ENCODE results near the gene OPRL1. TPM values are rescaled to one million over a fixed set of nuclear protein-coding genes. Genes with fewer than 3 reads are reported as not detected.
A peak's percentile ranks its signal among the peaks of the same experiment; 100 is the strongest.

The OPRL1 gene
- polyA plus RNA-seq, 3 donors, result 7.0 to 9.0 (median 8.8) TPM

GRCh38 chr20:64110411-64111068, 30.7 kb downstream of the OPRL1 start:
- Mint-ChIP-seq H3K4me3 (no peak overlapping the region), H3K27me3 (ENCODE audit: low read depth in 3 of 3) (peaks cover 10 to 24% (median 17%) of the 10 kb centered on the region in 3 donors)
- H3K4me2 ChIP-seq (replicated peaks; ENCODE audit: extremely low read depth, low read length, poor library complexity, severe bottlenecking), result no peak overlapping the region

More at GRCh38 chr20:64110411-64111068, 30.7 kb downstream of the OPRL1 start:
- Histone ChIP-seq H3K9ac (ENCODE audit: insufficient read depth, low read length, poor library complexity, severe bottlenecking) (no peak overlapping the region), H3K4me1 (ENCODE audit: control insufficient read depth in 1 of 2, insufficient read depth in 2 of 2, low read length in 2 of 2) (peaks cover 9 to 13% of the 10 kb centered on the region in 2 donors), H3K4me3 (replicated peaks in 1 of 3; ENCODE audit: low read depth in 2 of 3, low read length in 3 of 3) (no peak overlapping the region), H2AFZ (ENCODE audit: insufficient read depth, low read depth, low read length, poor library complexity, severe bottlenecking) (no peak overlapping the region), H3K9me3 (replicated peaks in 1 of 2; ENCODE audit: control insufficient read depth in 1 of 2, insufficient read depth in 1 of 2, low read length in 2 of 2) (no peaks in the 10 kb centered on the region), H3K36me3 (replicated peaks in 1 of 2; ENCODE audit: control insufficient read depth in 1 of 2, insufficient read depth in 2 of 2, low read length in 2 of 2) (no peaks in the 10 kb centered on the region), H3K27me3 (ENCODE audit: control insufficient read depth in 2 of 2, insufficient read depth in 2 of 2, low read length in 2 of 2) (no peaks in the 10 kb centered on the region), H3K27ac (ENCODE audit: low read depth in 1 of 2, low read length in 2 of 2) (no peak overlapping the region), H3K79me2 (ENCODE audit: insufficient read depth, low read length) (no peaks in the 10 kb centered on the region), H4K20me1 (ENCODE audit: insufficient read depth, low read length) (no peaks in the 10 kb centered on the region)
- Mint-ChIP-seq H3K36me3 (no peaks in the 10 kb centered on the region), H3K27ac (peak overlapping the region in 1 of 7 donors; percentile 33), H3K4me1 (peaks cover 12% of the 10 kb centered on the region), H3K9me3 (no peaks in the 10 kb centered on the region)
- intact Hi-C loops (cut with micrococcal nuclease), result no loop called here
- DNase-seq, result no peak
- 96% methylated on average over 9 of the region's 10 CpGs for WGBS (ENCODE audit: insufficient coverage)
- no peak for TF ChIP-seq CTCF (IDR thresholded peaks at IDR 0.05)

All from CD14-positive monocyte (primary cell).